Heart left ventricle (tissue), 16 donors: ENCODE data around the gene TRMT61A. TPM values are rescaled to one million over a fixed set of nuclear protein-coding genes. Genes with fewer than 3 reads are reported as not detected.

ENCODE experiments used
- ATAC-seq, 4 donors: fragments of 200-7000 bp; cut with Tn5 transposase; one replicate each; pipeline ENCODE4 v1.9.1; 2020 to 2022; ENCODE audit warnings: moderate library complexity in 4 of 4, mild to moderate bottlenecking in 3 of 4, moderate number of reproducible peaks in 1 of 4
- DNase-seq, 5 donors: peaks; one replicate each; pipeline ENCODE4 v3.0.0-alpha.2; 2020
- H3K27ac ChIP-seq, 12 donors: fragments of 200-600 bp; sonication (generic) in 4 of 12; one replicate each; pipeline versions ENCODE4 v1.5.0 to v1.8.0; 2016 to 2022; ENCODE audit warnings: mild to moderate bottlenecking in 2 of 12
- H3K27me3 ChIP-seq, 9 donors: fragments of 200-600 bp; sonication (generic) in 2 of 9; one replicate each; pipeline versions ENCODE4 v1.5.1 to v1.8.0; 2016 to 2022; ENCODE audit warnings: mild to moderate bottlenecking in 3 of 9
- H3K36me3 ChIP-seq, 9 donors: fragments of 200-600 bp; sonication (generic) in 2 of 9; one replicate each; pipeline versions ENCODE4 v1.5.0 to v1.8.0; 2018 to 2022; ENCODE audit warnings: mild to moderate bottlenecking in 2 of 9
- H3K4me1 ChIP-seq, 12 donors: fragments of 200-600 bp; sonication (generic) in 4 of 12; one replicate each; pipeline versions ENCODE4 v1.5.0 to v1.8.0; 2016 to 2022; ENCODE audit warnings: mild to moderate bottlenecking in 3 of 12
- H3K4me3 ChIP-seq, 12 donors: fragments of 200-600 bp; sonication (generic) in 4 of 12; one replicate each; pipeline versions ENCODE4 v1.5.0 to v1.8.0; 2017 to 2022; ENCODE audit warnings: mild to moderate bottlenecking in 9 of 12, moderate library complexity in 4 of 12
- H3K9me3 ChIP-seq, 12 donors: fragments of 200-600 bp; sonication (generic) in 4 of 12; one replicate each; pipeline versions ENCODE4 v1.5.0 to v1.8.0; 2016 to 2022; ENCODE audit warnings: mild to moderate bottlenecking in 1 of 12
- POLR2A ChIP-seq, 2 donors: fragments of 450-650 bp; IDR thresholded peaks; one replicate each; pipeline ENCODE4 v1.6.1; 2017; ENCODE audit warnings: antibody characterized with exemption in 2 of 2, mild to moderate bottlenecking in 2 of 2, moderate library complexity in 2 of 2
- WGBS, 4 donors: extraction: QIAGEN DNeasy Blood & Tissue Kit in 2 of 4; methylation state at CpG; one replicate each; pipeline versions ENCODE4 v1.1.5 to v1.1.7; 2013 to 2018; 5-methylcytosine and 5-hydroxymethylcytosine counted together
- intact Hi-C, 10 donors: fragments of 100-400 bp; cut with DNase I; formaldehyde crosslinking; loops; one replicate each; pipeline versions ENCODE4 v1.11.1 to v1.14.2; 2022
- polyA plus RNA-seq, 2 donors: library from polyadenylated mRNA; stranded (reverse); fragments of 200-250 nt; gene quantifications; one replicate each; pipeline ENCODE4 v1.2.3, GENCODE V29; 2013
- total RNA-seq, 9 donors: library from RNA; depleted of rRNA in 2 of 9; stranded (reverse); fragments of >200 nt in 2 of 9; fragmentation: NEBNext Ultra II Directional in 3 of 9; extraction: Animal tissue kit (Norgen Biotek cat#: 25700) in 3 of 9; gene quantifications; one replicate each; pipeline versions ENCODE4 v1.1.0 to v1.2.4, GENCODE V29; 2016 to 2023
- TF ChIP-seq, protein P1 (sequence below), 12 donors: fragments of 200-600 bp; sonication (generic) in 4 of 12; IDR thresholded peaks; one replicate each; pipeline versions ENCODE4 v1.5.0 to v1.8.0; 2018 to 2022; ENCODE audit warnings: antibody characterized with exemption in 12 of 12, mild to moderate bottlenecking in 5 of 12
- donor health status: ischemic (EF 13 %, LVEDD 7.1; RV severe dilation, severe dysfunction).
- donor health status: healthy with polysubstance abuse.
- donor health status: DM: no; HTN: yes; CAD: no.
- donor health status: DM: no; HTN: no; CAD: no.
- donor health status: ischemic (EF 25% LVEDD 6.9; RV normal size, moderate dysfunction).
- donor health status: ischemic (EF 25% LVEDD 5.7; RV mildly dilated, moderate dysfunction).
- donor health status: healthy.
- donor health status: DM: yes; HTN: yes; CAD: no.
- donor health status: ischemic (EF 35%, LVEDD 5.7; RV mildly dilated, moderate dysfunction).
- donor health status: nonischemic (EF 11% LVEDD 7.7; RV severe dilation, severe dysfunction).
- donor health status: DM: yes; HTN: yes; CAD: no.
- donor health status: PGD.
- donor health status: ischemic (EF 29% LVEDD 5.4; RV normal size, mild dysfunction).
- donor health status: nonischemic (EF 23%, LVEDD 6.1; RV moderate dilation, normal function).

The TRMT61A gene
- total and polyA plus RNA-seq, 11 donors: 3.2 to 15.9 (median 5.2) TPM

DNA sequence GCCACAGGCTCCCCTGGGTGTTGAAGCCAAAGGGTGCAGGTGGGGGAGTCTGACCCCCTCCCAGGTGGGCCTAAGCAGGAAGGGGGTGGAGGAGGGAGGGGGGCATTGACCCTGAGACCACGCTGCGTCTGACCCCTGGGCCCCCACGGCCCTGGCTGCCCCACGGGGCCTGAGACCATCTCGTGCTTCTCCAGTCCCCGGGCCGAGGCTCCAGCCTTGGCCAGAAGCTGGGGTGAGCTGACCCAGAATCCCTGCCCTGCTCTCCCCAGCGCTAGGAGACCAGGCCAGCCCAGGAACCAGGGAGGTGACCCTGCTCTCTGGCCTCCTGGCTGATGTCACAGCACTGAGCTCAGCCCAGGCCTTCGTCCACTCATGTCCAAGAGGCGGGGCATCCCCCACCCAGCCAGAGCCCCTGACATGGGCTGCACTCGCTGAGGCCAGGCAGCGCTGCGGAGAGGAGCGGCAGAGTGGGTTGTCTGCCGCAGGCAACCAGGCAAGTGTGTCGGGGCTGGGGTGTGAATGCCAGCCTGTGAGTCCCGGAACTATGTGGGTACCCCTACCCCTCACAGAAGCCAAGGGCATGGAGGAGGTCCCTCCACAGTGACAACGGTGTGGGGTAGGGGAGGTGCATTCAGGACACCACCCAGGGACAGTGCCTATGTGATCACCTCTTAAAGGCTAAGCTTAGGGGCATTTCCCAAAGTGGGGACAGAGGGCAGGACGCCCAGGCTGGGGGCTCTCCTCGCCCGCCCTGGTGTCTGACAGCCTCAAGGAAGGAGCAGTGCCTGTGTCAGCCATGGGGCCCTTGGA lies 6.3 kb downstream of the TRMT61A start:
- H3K4me3 ChIP-seq: no peak overlapping the region
- ATAC-seq (no peak), DNase-seq (peak in 1 of 5 donors; percentile 55)
- H3K9me3 ChIP-seq: no peaks in the 10 kb centered on the region
- H3K27ac ChIP-seq: peak overlapping the region in 2 of 12 donors; percentile 14 to 91
- H3K36me3 ChIP-seq: peaks cover 0 to 29% (median 4%) of the 10 kb centered on the region in 9 donors
- WGBS, 4 donors: 85 to 93% (median 89%) methylated on average over 8 to 21 of the region's 21 CpGs
- H3K4me1 ChIP-seq: peaks cover 0 to 34% (median 23%) of the 10 kb centered on the region in 12 donors
- no peak for TF ChIP-seq POLR2A (IDR thresholded peaks at IDR 0.05)
- TF ChIP-seq, protein P1, sequence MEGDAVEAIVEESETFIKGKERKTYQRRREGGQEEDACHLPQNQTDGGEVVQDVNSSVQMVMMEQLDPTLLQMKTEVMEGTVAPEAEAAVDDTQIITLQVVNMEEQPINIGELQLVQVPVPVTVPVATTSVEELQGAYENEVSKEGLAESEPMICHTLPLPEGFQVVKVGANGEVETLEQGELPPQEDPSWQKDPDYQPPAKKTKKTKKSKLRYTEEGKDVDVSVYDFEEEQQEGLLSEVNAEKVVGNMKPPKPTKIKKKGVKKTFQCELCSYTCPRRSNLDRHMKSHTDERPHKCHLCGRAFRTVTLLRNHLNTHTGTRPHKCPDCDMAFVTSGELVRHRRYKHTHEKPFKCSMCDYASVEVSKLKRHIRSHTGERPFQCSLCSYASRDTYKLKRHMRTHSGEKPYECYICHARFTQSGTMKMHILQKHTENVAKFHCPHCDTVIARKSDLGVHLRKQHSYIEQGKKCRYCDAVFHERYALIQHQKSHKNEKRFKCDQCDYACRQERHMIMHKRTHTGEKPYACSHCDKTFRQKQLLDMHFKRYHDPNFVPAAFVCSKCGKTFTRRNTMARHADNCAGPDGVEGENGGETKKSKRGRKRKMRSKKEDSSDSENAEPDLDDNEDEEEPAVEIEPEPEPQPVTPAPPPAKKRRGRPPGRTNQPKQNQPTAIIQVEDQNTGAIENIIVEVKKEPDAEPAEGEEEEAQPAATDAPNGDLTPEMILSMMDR (IDR thresholded peaks at IDR 0.05): no peak
- H3K27me3 ChIP-seq: no peaks in the 10 kb centered on the region
- intact Hi-C loops: no loop called here

DNA sequence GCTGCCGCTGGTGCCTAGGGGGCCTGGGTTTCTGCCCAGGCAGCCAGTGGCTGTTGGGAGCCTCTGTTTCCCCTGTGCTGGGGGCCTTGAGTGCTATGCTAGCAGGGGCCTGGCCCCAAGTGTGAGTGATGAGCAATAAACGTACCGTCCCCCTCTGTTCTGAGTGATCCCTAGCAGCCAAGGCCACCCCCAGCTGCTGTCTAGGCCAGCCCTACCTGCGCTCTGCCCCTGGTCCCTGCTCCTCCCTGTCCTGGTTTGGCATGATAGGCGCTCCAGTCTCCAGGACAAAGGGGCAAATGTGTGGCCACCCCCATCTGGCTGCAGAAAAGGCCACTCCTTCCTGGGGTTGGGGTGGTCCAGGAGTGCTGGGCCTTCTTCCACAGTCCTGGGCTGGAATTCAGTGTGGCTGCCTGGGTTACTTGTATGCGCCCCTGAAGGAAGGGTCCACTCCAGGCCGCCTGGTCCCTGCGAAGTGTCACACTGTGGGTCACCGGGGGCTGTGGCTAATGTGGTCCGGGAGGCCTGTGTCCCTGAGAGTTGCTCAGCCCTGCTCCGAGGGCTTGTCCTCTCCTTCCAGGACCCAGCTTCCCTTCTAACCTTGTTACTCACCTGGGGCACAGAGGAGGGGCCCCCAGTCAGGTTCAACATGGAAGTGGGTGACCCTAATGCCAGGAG lies 7.0 kb downstream of the TRMT61A start:
- DNase-seq: peak in 2 of 5 donors; percentile 20 to 47
- Histone ChIP-seq H3K4me1 (peaks cover 0 to 36% (median 25%) of the 10 kb centered on the region in 12 donors), H3K27ac (peak overlapping the region in 1 of 12 donors; percentile 91), H3K27me3 (no peaks in the 10 kb centered on the region), H3K9me3 (no peaks in the 10 kb centered on the region), H3K36me3 (peaks cover 0 to 29% (median 3%) of the 10 kb centered on the region in 9 donors), H3K4me3 (no peak overlapping the region)
- no peak for ATAC-seq
- intact Hi-C loops: no loop called here
- TF ChIP-seq POLR2A (IDR thresholded peaks at IDR 0.05): no peak
- TF ChIP-seq, protein P1 (IDR thresholded peaks at IDR 0.05): no peak
- whole genome bisulfite sequencing, 4 donors: 86 to 100% (median 91%) methylated on average over 6 to 11 of the region's 11 CpGs

DNA sequence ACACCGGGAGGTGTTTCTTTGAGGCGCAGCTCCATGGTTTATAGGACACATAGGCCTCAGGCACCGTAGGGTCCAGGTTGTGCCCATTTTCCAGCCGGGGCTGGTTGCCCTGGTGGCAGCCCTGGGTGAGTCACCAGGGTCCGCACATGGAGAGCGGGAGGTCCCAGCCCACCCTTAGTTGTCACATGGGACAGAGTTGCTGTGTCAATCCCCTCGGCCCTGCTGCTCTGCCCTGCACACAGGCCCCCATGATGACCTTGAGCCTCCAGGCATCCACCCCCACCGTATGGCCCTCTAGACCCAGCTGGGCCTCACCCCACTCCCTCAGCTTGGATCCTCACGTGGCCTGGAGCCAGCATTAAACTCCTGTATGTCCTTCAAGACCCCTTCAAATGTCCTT lies 7.7 kb downstream of the TRMT61A start:
- H3K9me3 ChIP-seq: no peaks in the 10 kb centered on the region
- intact Hi-C loops: no loop called here
- WGBS, 4 donors: 72 to 87% (median 82%) methylated on average over 4 to 9 of the region's 9 CpGs
- ATAC-seq (no peak), DNase-seq (peak in 2 of 5 donors; percentile 20 to 53)
- H3K27ac ChIP-seq: peak overlapping the region in 2 of 12 donors; percentile 84 to 91
- peaks cover 0 to 29% (median 3%) of the 10 kb centered on the region in 9 donors for H3K36me3 ChIP-seq
- no peak for TF ChIP-seq POLR2A (IDR thresholded peaks at IDR 0.05)
- TF ChIP-seq, protein P1 (IDR thresholded peaks at IDR 0.05): no peak
- H3K4me1 ChIP-seq: peaks cover 0 to 43% (median 32%) of the 10 kb centered on the region in 12 donors
- no peaks in the 10 kb centered on the region for H3K27me3 ChIP-seq
- no peak overlapping the region for H3K4me3 ChIP-seq
